LNCaP clone FGC (cell line): ENCODE measurements around the gene DRG1.
"Not testable (repeated sequence)": the region's sequence is repeated elsewhere in the genome, so short reads cannot be mapped to it uniquely, and the experiment has no call there.

Experiments used
- DNase-seq: peaks from one replicate; pipeline ENCODE4 v3.0.0-alpha.2; 2011; ENCODE audit warnings: low read depth
- H3K4me3 ChIP-seq: 2 replicates; pipeline ENCODE4 v1.5.1; 2011; ENCODE audit warnings: mild to moderate bottlenecking, low read depth, low read length, control low read depth
- TF ChIP-seq, protein P1 (sequence below): IDR thresholded peaks from 2 replicates; pipeline ENCODE4 v1.5.1; 2012; ENCODE audit warnings: mild to moderate bottlenecking; ENCODE audit not compliant: control insufficient read depth, insufficient read depth; ENCODE audit errors: extremely low read depth

The DRG1 gene

DNA sequence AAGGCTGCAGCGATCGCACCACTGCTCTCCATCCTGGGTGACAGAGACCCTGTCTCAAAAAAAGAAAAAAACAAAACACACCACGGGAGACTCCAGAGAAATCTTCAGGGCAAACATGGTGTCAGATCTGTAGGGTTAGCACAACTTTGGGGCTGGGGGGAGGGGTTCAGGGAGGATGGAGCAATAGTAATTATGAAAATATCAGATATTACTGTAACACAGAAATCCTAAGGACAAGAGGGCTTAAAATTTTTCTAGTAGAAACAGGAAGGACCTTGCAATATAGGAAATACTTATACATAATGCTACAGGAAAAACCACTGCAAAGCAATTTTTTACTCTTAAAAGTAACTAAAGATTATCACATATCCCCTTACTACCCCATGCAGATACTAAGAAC is 76.4 kb downstream of the DRG1 start:
- no peak overlapping the region for H3K4me3 ChIP-seq
- no peak for DNase-seq
- TF ChIP-seq, protein P1, sequence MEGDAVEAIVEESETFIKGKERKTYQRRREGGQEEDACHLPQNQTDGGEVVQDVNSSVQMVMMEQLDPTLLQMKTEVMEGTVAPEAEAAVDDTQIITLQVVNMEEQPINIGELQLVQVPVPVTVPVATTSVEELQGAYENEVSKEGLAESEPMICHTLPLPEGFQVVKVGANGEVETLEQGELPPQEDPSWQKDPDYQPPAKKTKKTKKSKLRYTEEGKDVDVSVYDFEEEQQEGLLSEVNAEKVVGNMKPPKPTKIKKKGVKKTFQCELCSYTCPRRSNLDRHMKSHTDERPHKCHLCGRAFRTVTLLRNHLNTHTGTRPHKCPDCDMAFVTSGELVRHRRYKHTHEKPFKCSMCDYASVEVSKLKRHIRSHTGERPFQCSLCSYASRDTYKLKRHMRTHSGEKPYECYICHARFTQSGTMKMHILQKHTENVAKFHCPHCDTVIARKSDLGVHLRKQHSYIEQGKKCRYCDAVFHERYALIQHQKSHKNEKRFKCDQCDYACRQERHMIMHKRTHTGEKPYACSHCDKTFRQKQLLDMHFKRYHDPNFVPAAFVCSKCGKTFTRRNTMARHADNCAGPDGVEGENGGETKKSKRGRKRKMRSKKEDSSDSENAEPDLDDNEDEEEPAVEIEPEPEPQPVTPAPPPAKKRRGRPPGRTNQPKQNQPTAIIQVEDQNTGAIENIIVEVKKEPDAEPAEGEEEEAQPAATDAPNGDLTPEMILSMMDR: no peak

DNA sequence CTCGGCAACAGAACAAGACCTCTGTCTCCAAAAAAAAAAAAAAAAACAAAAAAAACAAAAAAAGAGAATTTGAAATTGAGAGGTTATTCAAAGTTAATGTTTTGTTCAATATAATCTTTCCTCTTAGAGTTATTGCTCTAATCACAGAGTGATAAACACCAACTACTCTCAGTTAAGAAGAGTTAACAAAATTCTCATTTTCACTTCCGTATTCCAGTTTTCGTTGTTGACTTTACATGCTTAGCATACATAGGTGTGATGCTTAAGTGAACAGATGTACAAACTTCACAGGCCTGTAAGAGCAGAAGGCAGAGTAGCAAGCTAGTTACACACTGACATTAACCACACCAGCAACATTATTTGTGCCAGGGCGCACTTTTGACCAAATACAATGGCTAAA is 77.9 kb downstream of the DRG1 start:
- no peak overlapping the region for H3K4me3 ChIP-seq
- TF ChIP-seq, protein P1: no peak
- no peak for DNase-seq

DNA sequence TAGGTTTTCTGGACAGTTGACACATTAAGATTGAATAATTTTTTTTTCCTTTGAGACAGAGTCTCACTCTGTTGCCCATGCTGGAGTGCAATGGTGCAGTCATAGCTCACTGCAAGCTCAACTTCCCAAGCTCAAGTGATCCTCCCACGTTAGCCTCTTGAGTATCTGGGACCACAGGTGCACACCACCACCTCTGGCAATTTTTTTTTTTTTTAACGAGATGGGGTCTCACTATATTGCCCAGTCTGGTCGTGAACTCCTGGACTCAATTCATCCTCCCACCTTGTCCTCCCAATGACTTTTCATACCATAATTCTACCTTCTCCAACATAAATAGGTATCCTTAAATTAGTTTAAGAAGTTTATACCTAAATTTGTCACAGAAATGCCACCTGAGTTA is 81.7 kb downstream of the DRG1 start:
- TF ChIP-seq, protein P1: no peak
- no peak overlapping the region for H3K4me3 ChIP-seq
- no peak for DNase-seq

DNA sequence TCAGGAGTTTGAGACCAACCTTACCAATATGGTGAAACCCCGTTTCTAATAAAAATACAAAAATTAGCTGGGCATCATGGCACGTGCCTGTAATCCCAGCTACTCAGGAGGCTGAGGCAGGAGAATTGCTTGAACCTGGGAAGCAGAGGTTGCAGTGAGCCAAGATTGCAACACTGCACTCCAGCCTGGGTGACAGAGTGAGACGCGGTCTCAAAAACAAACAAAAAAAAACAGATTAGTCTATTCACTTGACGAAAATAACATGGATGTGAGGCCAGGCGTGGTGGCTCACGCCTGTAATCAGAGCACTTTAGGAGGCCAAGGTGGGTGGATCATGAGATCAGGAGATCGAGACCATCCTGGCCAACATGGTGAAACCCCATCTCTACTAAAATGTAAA is 83.1 kb downstream of the DRG1 start:
- not testable (repeated sequence) for H3K4me3 ChIP-seq, DNase-seq
